K562 (cell line): Measurements from ENCODE around the gene LRMDA. TPM values are rescaled to one million over a fixed set of nuclear protein-coding genes. Genes with fewer than 3 reads are reported as not detected.

Experiments used
- ATAC-seq: fragments of 200-7000 bp; cut with Tn5 transposase; 3 replicates; pipeline ENCODE4 v1.9.1; 2020; ENCODE audit warnings: moderate library complexity
- BruUV-seq: library from RNA; stranded (reverse); fragments of 400-500 nt; replicated peaks from 2 replicates; lab custom pipeline; 2021; lab: Mats Ljungman, UMichigan
- CTCF ChIA-PET: fragments of 300-600 bp; formaldehyde crosslinking; extraction: SDS; loops from one replicate; lab custom pipeline; 2021; ENCODE audit warnings: low intra/inter-chr PET ratio; lab: Yijun Ruan, JAX
- POLR2A ChIA-PET: fragments of 300-600, 350-650 bp; sonication (Branson Sonifier 250); formaldehyde crosslinking; extraction: SDS; loops from one replicate; lab custom pipeline; 2021; ENCODE audit warnings: antibody characterized with exemption, inconsistent platforms; lab: Yijun Ruan, JAX
- DNase-seq, 4 experiments: peaks; one replicate each; pipeline versions ENCODE4 v3.0.0 to v3.0.0-alpha.2; 2011 to 2018; ENCODE audit warnings: low spot score in 3 of 4, mixed read lengths in 3 of 4; ENCODE audit errors: extremely low read depth in 1 of 4
- FAIRE-seq: peaks from 2 replicates; lab custom pipeline; 2011; peaks lifted over from hg19 to GRCh38; lab: Jason Lieb, UNC
- H2AFZ ChIP-seq: 2 replicates; pipeline ENCODE4 v1.6.0; 2011; ENCODE audit warnings: low read depth, low read length, control low read depth, inconsistent platforms
- H3K27ac ChIP-seq: fragments of 200-600 bp; 3 replicates; pipeline ENCODE4 v1.8.0; 2011; ENCODE audit warnings: low read depth, mild to moderate bottlenecking, control low read depth, inconsistent platforms, low read length, moderate library complexity, mixed read lengths; ENCODE audit errors: extremely low read depth
- H3K27me3 ChIP-seq, 2 experiments: fragments of 300-600 bp in 1 of 2; 2 replicates in 1 of 2; 3 replicates in 1 of 2; pipeline versions ENCODE4 v1.6.0 to v1.8.0; 2011; ENCODE audit warnings: inconsistent platforms in 2 of 2, low read length in 2 of 2, mild to moderate bottlenecking in 1 of 2, mixed read lengths in 1 of 2, moderate library complexity in 1 of 2; ENCODE audit not compliant: control insufficient read depth in 2 of 2, insufficient read depth in 2 of 2
- H3K36me3 ChIP-seq: fragments of 300-600 bp; 3 replicates; pipeline ENCODE4 v1.8.0; 2011; ENCODE audit warnings: mild to moderate bottlenecking, low read length, inconsistent platforms; ENCODE audit not compliant: control insufficient read depth, insufficient read depth
- H3K4me1 ChIP-seq, 2 experiments: fragments of 200-600 bp in 1 of 2; replicated peaks in 1 of 2; 2 replicates in 1 of 2; 3 replicates in 1 of 2; pipeline versions ENCODE4 v1.5.1 to v1.8.0; 2011; ENCODE audit warnings: inconsistent platforms in 2 of 2, low read length in 2 of 2, mild to moderate bottlenecking in 1 of 2, mixed read lengths in 1 of 2, moderate library complexity in 1 of 2; ENCODE audit not compliant: control insufficient read depth in 2 of 2, insufficient read depth in 2 of 2
- H3K4me2 ChIP-seq: 2 replicates; pipeline ENCODE4 v1.6.1; 2011; ENCODE audit warnings: low read length, control low read depth, inconsistent platforms, mixed read lengths; ENCODE audit not compliant: insufficient read depth
- H3K4me3 ChIP-seq: fragments of 200-600 bp; sonication (generic), shearing (Covaris generic); 2 replicates; pipeline ENCODE4 v1.5.1; 2016; ENCODE audit warnings: control low read depth, inconsistent platforms
- H3K79me2 ChIP-seq: fragments of 200-600 bp; 3 replicates; pipeline ENCODE4 v1.8.0; 2011; ENCODE audit warnings: low read length, inconsistent platforms; ENCODE audit not compliant: control insufficient read depth, insufficient read depth
- H3K9ac ChIP-seq, 2 experiments: 2 replicates each; pipeline versions ENCODE4 v1.6.0 to v1.6.1; 2011; ENCODE audit warnings: low read depth in 2 of 2, low read length in 2 of 2, control low read depth in 1 of 2, inconsistent platforms in 1 of 2, mild to moderate bottlenecking in 1 of 2, mixed read lengths in 1 of 2; ENCODE audit not compliant: insufficient read depth in 1 of 2
- H3K9me1 ChIP-seq: one replicate; pipeline ENCODE4 v1.6.0; 2011; ENCODE audit warnings: inconsistent platforms, mild to moderate bottlenecking, low read length, moderate library complexity; ENCODE audit not compliant: control insufficient read depth, insufficient read depth
- H3K9me3 ChIP-seq: replicated peaks from 2 replicates; pipeline ENCODE4 v1.5.1; 2011; ENCODE audit warnings: low read depth, low read length, inconsistent platforms; ENCODE audit not compliant: control insufficient read depth, insufficient read depth
- H4K20me1 ChIP-seq: replicated peaks from 2 replicates; pipeline ENCODE4 v1.6.1; 2011; ENCODE audit warnings: low read length, inconsistent platforms, mixed read lengths; ENCODE audit not compliant: control insufficient read depth, insufficient read depth
- ATF1 ChIP-seq, 2 experiments: fragments of 450-650 bp in 1 of 2; IDR thresholded peaks; 2 replicates each; pipeline ENCODE4 v1.6.1; 2016; ENCODE audit warnings: missing compliant biosample characterization in 1 of 2, missing genetic modification characterization in 1 of 2
- BACH1 ChIP-seq: fragments of 200-800 bp; sonication (Bioruptor generic); IDR thresholded peaks from 2 replicates; pipeline ENCODE4 v1.6.1; 2016; ENCODE audit warnings: missing genetic modification characterization, missing compliant biosample characterization
- MCM7 ChIP-seq, 2 experiments: fragments of 450-650 bp; IDR thresholded peaks; 2 replicates each; pipeline ENCODE4 v1.6.1; 2016 to 2018
- NR4A1 ChIP-seq, 2 experiments: fragments of 250-450 bp in 1 of 2; fragments of 450-650 bp in 1 of 2; sonication (Bioruptor Pico) in 1 of 2; IDR thresholded peaks; 2 replicates each; pipeline versions ENCODE4 v1.4.0 to v1.6.1; 2016 to 2020; ENCODE audit warnings: mild to moderate bottlenecking in 2 of 2, missing compliant biosample characterization in 1 of 2, missing genetic modification characterization in 1 of 2, moderate library complexity in 1 of 2
- SMAD4 ChIP-seq: fragments of 250-450 bp; sonication (Bioruptor Pico); conservative IDR thresholded peaks from 2 replicates; pipeline ENCODE4 v1.8.0; 2021; ENCODE audit warnings: inconsistent platforms, mild to moderate bottlenecking, moderate library complexity
- ZBED1 ChIP-seq: IDR thresholded peaks from 2 replicates; pipeline ENCODE4 v1.6.1; 2014
- ZNF766 ChIP-seq: fragments of 200-800 bp; sonication (Bioruptor generic); conservative IDR thresholded peaks from 2 replicates; pipeline ENCODE4 v1.6.1; 2016; ENCODE audit warnings: missing genetic modification characterization, missing compliant biosample characterization
- WGBS: fragments of 100-300 bp; shearing (Covaris generic); methylation state at CpG from one replicate; pipeline ENCODE4 v1.1.6; 2016; ENCODE audit warnings: low coverage, mixed read lengths; ENCODE audit not compliant: insufficient coverage; ENCODE audit errors: missing lambda C conversion rate; 5-methylcytosine and 5-hydroxymethylcytosine counted together
- in situ Hi-C: fragments of 300-500 bp; cut with MboI; formaldehyde crosslinking; loops from 4 replicates; pipeline ENCODE4 v1.15.0; 2018; ENCODE audit warnings: inconsistent platforms, mixed read lengths
- intact Hi-C: fragments of 100-400 bp; cut with micrococcal nuclease; formaldehyde crosslinking; loops from 2 replicates; pipeline ENCODE4 v1.14.2; 2022
- polyA plus RNA-seq, 8 experiments: library from polyadenylated mRNA; depleted of rRNA in 4 of 8; stranded (reverse) in 5 of 8; unstranded in 3 of 8; fragments of >200 nt; fragmentation: Nextera tagmentation in 2 of 8; fragmentation: Illumina TruSeq in 1 of 8; extraction: Ambion mirVana in 2 of 8; extraction: Trizol in 1 of 8; gene quantifications; 2 replicates each; pipeline versions ENCODE4 v1.2.1 to v1.2.3, GENCODE V29; 2011 to 2014; ENCODE audit warnings: inconsistent platforms in 1 of 8, missing spikeins in 1 of 8
- total RNA-seq, 7 experiments: library from RNA; depleted of rRNA in 6 of 7; stranded (reverse); fragments of >200 nt in 6 of 7; fragmentation: Illumina TruSeq in 2 of 7; extraction: Trizol in 2 of 7; gene quantifications; 2 replicates each; pipeline versions ENCODE4 v1.2.1 to v1.2.3, GENCODE V29; 2011 to 2021; ENCODE audit warnings: low replicate concordance in 1 of 7
- TF ChIP-seq, protein P1 (sequence below): fragments of 250-450 bp; sonication (Bioruptor Pico); IDR thresholded peaks from 2 replicates; pipeline ENCODE4 v1.5.0; 2021; ENCODE audit warnings: mild to moderate bottlenecking, borderline replicate concordance
- TF ChIP-seq, protein P2 (sequence below), 2 experiments: fragments of 200-800 bp in 1 of 2; sonication (Bioruptor generic) in 1 of 2; sonication (generic) in 1 of 2; formaldehyde crosslinking in 1 of 2; IDR thresholded peaks in 1 of 2; conservative IDR thresholded peaks in 1 of 2; 2 replicates each; pipeline versions ENCODE4 v1.5.0 to v1.6.1; 2016 to 2020; ENCODE audit warnings: missing compliant biosample characterization in 1 of 2, missing genetic modification characterization in 1 of 2, missing genetic modification reagents in 1 of 2
- TF ChIP-seq, protein P3 (sequence below): fragments of 250-450 bp; sonication (Bioruptor Pico); IDR thresholded peaks from 2 replicates; pipeline ENCODE4 v1.4.0; 2020; ENCODE audit warnings: mild to moderate bottlenecking, moderate library complexity, borderline replicate concordance
- TF ChIP-seq, protein P4 (sequence below): sonication (generic); formaldehyde crosslinking; IDR thresholded peaks from 2 replicates; pipeline ENCODE4 v1.8.1; 2023; ENCODE audit warnings: mild to moderate bottlenecking, missing genetic modification reagents

LRMDA gene
- total and polyA plus RNA-seq, 9 of the 15 experiments (the other 6 are each of a cell fraction or from before 2014, with no cell fraction given), result 0.25 TPM; not detected in 8

DNA sequence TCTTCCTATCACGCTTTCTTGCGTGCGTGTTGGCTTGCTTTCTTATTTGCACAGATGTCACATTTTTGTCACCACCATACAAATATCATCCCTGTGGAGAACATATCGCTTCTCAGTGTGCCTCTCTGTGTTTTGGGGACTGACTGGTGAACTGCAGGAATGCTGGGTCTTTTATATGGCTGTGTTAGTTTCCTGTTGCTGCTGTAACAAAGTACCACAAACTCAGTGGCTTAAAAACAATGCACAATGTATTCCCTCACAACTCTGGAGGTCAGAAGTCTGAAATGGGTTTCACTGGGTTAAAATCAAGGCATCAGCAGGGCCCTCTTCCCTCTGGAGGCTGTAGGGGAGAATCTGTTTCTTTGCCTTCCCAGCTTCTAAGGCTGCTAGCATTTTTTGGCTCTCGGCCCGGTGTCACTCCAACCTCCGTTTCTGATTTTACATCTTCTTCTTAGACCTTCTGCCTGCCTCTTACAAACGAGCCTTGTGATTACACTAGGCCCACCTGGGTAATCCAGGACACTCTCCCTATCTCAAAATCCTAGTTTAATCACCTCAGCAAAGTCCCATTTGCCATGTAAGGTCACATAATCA lies 82.0 kb downstream of the LRMDA start:
- intact Hi-C loops, result no loop called here
- no peaks in the 10 kb centered on the region for H3K9me3 ChIP-seq
- H3K4me1 ChIP-seq, result no peaks in the 10 kb centered on the region
- no peak overlapping the region for H3K4me2 ChIP-seq
- FAIRE-seq, result no peak
- CTCF ChIA-PET, result no interaction called here
- H3K79me2 ChIP-seq, result no peaks in the 10 kb centered on the region
- 0% methylated on average over 8 of the region's 8 CpGs for WGBS
- no TSS peak for BruUV-seq
- no peaks in the 10 kb centered on the region; a peak in 1 of 5 replicates for H3K27me3 ChIP-seq
- H4K20me1 ChIP-seq, result no peaks in the 10 kb centered on the region; the same call in 1 of the 2 replicates
- POLR2A ChIA-PET, result no interaction called here
- H2AFZ ChIP-seq, result no peak overlapping the region
- H3K4me3 ChIP-seq, result no peak overlapping the region
- H3K9ac ChIP-seq, result no peak overlapping the region
- ATAC-seq, result no peak
- no peak for DNase-seq
- no peaks in the 10 kb centered on the region for H3K36me3 ChIP-seq
- no peaks in the 10 kb centered on the region for H3K9me1 ChIP-seq
- in situ Hi-C loops, result no loop called here
- H3K27ac ChIP-seq, result no peak overlapping the region
- TF ChIP-seq NR4A1 (CRISPR knock-in tag; IDR thresholded peaks at IDR 0.05) (no peak), NR4A1 (tag; IDR thresholded peaks at IDR 0.05) (no peak), SMAD4 (CRISPR knock-in tag) (no peak), ZBED1 (no peak), ZNF766 (CRISPR knock-in tag) (no peak), BACH1 (tag) (no peak), MCM7 (IDR thresholded peaks at IDR 0.05) (no peak), ATF1 (CRISPR knock-in tag; IDR thresholded peaks at IDR 0.05) (no peak), ATF1 (tag; IDR thresholded peaks at IDR 0.05) (no peak)
- TF ChIP-seq, protein P1, sequence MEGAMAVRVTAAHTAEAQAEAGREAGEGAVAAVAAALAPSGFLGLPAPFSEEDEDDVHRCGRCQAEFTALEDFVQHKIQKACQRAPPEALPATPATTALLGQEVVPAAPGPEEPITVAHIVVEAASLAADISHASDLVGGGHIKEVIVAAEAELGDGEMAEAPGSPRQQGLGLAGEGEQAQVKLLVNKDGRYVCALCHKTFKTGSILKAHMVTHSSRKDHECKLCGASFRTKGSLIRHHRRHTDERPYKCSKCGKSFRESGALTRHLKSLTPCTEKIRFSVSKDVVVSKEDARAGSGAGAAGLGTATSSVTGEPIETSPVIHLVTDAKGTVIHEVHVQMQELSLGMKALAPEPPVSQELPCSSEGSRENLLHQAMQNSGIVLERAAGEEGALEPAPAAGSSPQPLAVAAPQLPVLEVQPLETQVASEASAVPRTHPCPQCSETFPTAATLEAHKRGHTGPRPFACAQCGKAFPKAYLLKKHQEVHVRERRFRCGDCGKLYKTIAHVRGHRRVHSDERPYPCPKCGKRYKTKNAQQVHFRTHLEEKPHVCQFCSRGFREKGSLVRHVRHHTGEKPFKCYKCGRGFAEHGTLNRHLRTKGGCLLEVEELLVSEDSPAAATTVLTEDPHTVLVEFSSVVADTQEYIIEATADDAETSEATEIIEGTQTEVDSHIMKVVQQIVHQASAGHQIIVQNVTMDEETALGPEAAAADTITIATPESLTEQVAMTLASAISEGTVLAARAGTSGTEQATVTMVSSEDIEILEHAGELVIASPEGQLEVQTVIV (CRISPR knock-in tag), result no peak
- TF ChIP-seq, protein P2, sequence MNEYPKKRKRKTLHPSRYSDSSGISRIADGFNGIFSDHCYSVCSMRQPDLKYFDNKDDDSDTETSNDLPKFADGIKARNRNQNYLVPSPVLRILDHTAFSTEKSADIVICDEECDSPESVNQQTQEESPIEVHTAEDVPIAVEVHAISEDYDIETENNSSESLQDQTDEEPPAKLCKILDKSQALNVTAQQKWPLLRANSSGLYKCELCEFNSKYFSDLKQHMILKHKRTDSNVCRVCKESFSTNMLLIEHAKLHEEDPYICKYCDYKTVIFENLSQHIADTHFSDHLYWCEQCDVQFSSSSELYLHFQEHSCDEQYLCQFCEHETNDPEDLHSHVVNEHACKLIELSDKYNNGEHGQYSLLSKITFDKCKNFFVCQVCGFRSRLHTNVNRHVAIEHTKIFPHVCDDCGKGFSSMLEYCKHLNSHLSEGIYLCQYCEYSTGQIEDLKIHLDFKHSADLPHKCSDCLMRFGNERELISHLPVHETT (CRISPR knock-in tag; conservative IDR thresholded peaks at IDR 0.05 in 1 of 2, IDR thresholded peaks at IDR 0.05 in 1 of 2), result no peak
- TF ChIP-seq, protein P3, sequence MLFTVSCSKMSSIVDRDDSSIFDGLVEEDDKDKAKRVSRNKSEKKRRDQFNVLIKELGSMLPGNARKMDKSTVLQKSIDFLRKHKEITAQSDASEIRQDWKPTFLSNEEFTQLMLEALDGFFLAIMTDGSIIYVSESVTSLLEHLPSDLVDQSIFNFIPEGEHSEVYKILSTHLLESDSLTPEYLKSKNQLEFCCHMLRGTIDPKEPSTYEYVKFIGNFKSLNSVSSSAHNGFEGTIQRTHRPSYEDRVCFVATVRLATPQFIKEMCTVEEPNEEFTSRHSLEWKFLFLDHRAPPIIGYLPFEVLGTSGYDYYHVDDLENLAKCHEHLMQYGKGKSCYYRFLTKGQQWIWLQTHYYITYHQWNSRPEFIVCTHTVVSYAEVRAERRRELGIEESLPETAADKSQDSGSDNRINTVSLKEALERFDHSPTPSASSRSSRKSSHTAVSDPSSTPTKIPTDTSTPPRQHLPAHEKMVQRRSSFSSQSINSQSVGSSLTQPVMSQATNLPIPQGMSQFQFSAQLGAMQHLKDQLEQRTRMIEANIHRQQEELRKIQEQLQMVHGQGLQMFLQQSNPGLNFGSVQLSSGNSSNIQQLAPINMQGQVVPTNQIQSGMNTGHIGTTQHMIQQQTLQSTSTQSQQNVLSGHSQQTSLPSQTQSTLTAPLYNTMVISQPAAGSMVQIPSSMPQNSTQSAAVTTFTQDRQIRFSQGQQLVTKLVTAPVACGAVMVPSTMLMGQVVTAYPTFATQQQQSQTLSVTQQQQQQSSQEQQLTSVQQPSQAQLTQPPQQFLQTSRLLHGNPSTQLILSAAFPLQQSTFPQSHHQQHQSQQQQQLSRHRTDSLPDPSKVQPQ (CRISPR knock-in tag), result no peak
- TF ChIP-seq, protein P4, sequence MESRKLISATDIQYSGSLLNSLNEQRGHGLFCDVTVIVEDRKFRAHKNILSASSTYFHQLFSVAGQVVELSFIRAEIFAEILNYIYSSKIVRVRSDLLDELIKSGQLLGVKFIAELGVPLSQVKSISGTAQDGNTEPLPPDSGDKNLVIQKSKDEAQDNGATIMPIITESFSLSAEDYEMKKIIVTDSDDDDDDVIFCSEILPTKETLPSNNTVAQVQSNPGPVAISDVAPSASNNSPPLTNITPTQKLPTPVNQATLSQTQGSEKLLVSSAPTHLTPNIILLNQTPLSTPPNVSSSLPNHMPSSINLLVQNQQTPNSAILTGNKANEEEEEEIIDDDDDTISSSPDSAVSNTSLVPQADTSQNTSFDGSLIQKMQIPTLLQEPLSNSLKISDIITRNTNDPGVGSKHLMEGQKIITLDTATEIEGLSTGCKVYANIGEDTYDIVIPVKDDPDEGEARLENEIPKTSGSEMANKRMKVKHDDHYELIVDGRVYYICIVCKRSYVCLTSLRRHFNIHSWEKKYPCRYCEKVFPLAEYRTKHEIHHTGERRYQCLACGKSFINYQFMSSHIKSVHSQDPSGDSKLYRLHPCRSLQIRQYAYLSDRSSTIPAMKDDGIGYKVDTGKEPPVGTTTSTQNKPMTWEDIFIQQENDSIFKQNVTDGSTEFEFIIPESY (CRISPR knock-in tag), result no peak
